ENCODE results near the gene SCFD2.

Gene SCFD2

DNA sequence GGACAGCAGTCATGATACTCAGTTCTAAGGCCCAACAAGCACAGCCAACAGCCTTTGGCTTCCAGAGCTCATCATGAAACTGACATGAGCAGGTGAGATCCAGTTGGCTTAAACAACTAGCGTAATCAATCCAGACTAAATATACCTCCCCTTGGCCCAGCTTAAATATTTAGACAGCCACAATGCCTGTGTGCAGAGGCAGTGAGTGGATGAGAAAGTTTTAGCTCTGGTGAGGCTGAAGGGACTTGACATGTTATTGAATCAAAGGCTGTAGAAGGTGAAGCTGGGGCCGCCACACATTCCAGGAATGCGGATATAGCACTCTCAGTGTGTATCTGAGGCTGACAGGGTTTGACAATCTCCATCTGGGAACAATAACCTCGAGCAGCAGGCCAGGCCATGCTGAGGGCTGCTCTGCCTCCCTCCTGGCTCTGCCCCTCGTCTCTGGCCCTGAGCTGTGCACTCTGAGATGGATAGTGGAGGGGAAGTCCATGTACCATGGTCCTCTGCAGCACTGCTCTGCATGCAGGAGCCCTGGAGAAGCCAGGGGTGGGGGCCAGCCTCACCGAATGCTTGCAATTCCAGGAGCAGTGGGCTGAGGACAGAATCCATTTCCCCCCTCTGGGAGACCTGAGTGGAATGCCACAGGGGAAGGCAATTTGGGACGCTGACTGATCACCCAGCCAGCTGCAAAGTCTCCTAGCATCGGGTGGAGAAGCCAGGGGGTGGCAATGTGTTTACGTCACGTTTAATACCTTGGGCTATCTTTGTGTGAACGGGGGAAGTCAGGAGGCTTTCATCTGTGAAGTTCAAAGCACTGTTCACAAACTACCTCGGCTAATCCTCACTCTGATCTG lies 541.0 kb downstream of the SCFD2 start:
- DNase-seq (ENCODE audit: low spot score), result no peak

DNA sequence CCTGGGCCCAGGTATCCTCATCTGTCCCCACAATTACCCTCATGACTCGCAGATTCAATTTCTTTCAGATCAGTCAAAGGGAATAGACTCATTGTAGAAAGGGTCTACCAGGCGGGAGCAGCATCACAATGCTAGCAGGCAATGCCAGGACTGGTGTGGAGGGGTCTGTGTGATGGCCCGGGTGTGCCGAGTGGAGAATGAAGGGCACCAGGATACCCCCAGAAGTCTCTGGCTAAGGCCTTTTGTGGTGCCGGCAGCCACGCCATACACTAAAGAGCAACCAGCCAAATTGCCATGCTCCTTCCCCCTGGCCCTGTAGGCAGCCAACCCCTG lies 541.6 kb downstream of the SCFD2 start:
- DNase-seq (ENCODE audit: low spot score), result no peak

DNA sequence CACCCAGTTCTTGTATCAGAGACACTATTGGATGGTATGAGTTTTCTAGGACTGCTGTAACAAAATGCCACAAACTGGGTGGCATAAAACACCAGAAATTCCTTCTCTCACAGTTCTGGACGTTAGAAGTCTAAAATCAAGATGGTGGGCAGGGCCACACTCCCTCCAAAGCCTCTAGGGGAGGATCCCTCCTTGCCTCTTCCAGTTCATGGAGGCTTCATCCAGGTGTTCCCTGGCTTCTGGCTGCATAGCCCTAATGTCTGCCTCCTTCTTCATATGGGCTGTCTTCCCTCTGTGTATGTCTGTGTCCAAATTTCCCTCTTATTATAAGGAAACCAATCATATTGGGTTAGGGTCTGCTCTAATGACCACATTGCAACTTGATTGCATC lies 542.2 kb downstream of the SCFD2 start:
- no peak for DNase-seq (ENCODE audit: low spot score)

All from globus pallidus (tissue), 1 donor.